ENCODE measurements around the gene REX1BD.

REX1BD gene

GRCh38 chr19:18603255-18603957 lies 14.8 kb downstream of the REX1BD start:
- DNase-seq (ENCODE audit: low read depth in 2 of 2), result no peak

GRCh38 chr19:18603958-18604819 lies 15.6 kb downstream of the REX1BD start:
- no peak for DNase-seq (ENCODE audit: low read depth in 2 of 2)

- no peak for DNase-seq (ENCODE audit: low read depth in 2 of 2)
Observed at GRCh38 chr19:18604820-18605159, 16.2 kb downstream of the REX1BD start.

- DNase-seq (ENCODE audit: low read depth in 2 of 2), result no peak
Observed at GRCh38 chr19:18605196-18605545, 16.6 kb downstream of the REX1BD start.

- DNase-seq (ENCODE audit: low read depth in 2 of 2), result no peak
Observed at GRCh38 chr19:18605546-18606280, 17.1 kb downstream of the REX1BD start.

GRCh38 chr19:18606281-18607225 lies 18.0 kb downstream of the REX1BD start, which contains the start of gene CRLF1:
Gene CRLF1, minus strand, starts transcription at chr19:18606799. Its CDS starts 143 bp downstream, at chr19:18606656.
- no peak for DNase-seq (ENCODE audit: low read depth in 2 of 2)

- DNase-seq (ENCODE audit: low read depth in 2 of 2), result no peak
Observed at GRCh38 chr19:18607226-18608101, 18.9 kb downstream of the REX1BD start.

- no peak for DNase-seq (ENCODE audit: low read depth in 2 of 2)
Observed at GRCh38 chr19:18608102-18608804, 19.7 kb downstream of the REX1BD start.

- DNase-seq (ENCODE audit: low read depth in 2 of 2), result no peak
Observed at GRCh38 chr19:18608805-18609716, 20.5 kb downstream of the REX1BD start.

GRCh38 chr19:18609717-18610051 lies 21.1 kb downstream of the REX1BD start:
- DNase-seq (ENCODE audit: low read depth in 2 of 2), result no peak

GRCh38 chr19:18610245-18610555 lies 21.6 kb downstream of the REX1BD start:
- DNase-seq (ENCODE audit: low read depth in 2 of 2), result no peak

- no peak for DNase-seq (ENCODE audit: low read depth in 2 of 2)
Observed at GRCh38 chr19:18610556-18611326, 22.1 kb downstream of the REX1BD start.

GRCh38 chr19:18611327-18612050 lies 22.9 kb downstream of the REX1BD start:
- DNase-seq (ENCODE audit: low read depth in 2 of 2), result no peak

- no peak for DNase-seq (ENCODE audit: low read depth in 2 of 2)
Observed at GRCh38 chr19:18612051-18612771, 23.6 kb downstream of the REX1BD start.

- DNase-seq (ENCODE audit: low read depth in 2 of 2), result no peak
Observed at GRCh38 chr19:18612772-18613588, 24.4 kb downstream of the REX1BD start, which contains the start of gene TMEM59L. Gene TMEM59L, plus strand, starts transcription at chr19:18612870. Its CDS starts 89 bp downstream, at chr19:18612959.

All from fibroblast of skin of left biceps (primary cell).